Panc1 (cell line): ENCODE measurements around the gene TACO1. TPM values are rescaled to one million over a fixed set of nuclear protein-coding genes. Genes with fewer than 3 reads are reported as not detected.

Experiments used
- ATAC-seq: fragments of 200-7000 bp; cut with Tn5 transposase; 2 replicates; pipeline ENCODE4 v1.9.1; 2020; ENCODE audit warnings: mild to moderate bottlenecking, moderate library complexity
- BruUV-seq: library from RNA; stranded (reverse); fragments of 400-500 nt; replicated peaks from 2 replicates; lab custom pipeline; 2021; lab: Mats Ljungman, UMichigan
- CTCF ChIA-PET: fragments of 300-600 bp; sonication (Branson Sonifier 250); formaldehyde crosslinking; loops from one replicate; lab custom pipeline; 2022; ENCODE audit warnings: antibody characterized with exemption; lab: Charles Lee
- POLR2A ChIA-PET: fragments of 300-600 bp; sonication (Branson Sonifier 250); formaldehyde crosslinking; loops from one replicate; lab custom pipeline; 2022; ENCODE audit warnings: antibody characterized with exemption; lab: Charles Lee
- DNase-seq: peaks from one replicate; pipeline ENCODE4 v3.0.0-alpha.2; 2010; ENCODE audit warnings: low read depth, low spot score
- H3K27ac ChIP-seq: 2 replicates; pipeline ENCODE4 v1.5.1; 2011; ENCODE audit warnings: mild to moderate bottlenecking, low read length, inconsistent platforms
- H3K27me3 ChIP-seq: fragments of 200-500 bp; sonication (Bioruptor generic); 2 replicates; pipeline ENCODE4 v1.6.0; 2014; ENCODE audit warnings: low read length, inconsistent platforms; ENCODE audit not compliant: control insufficient read depth, insufficient read depth
- H3K36me3 ChIP-seq: fragments of 200-500 bp; sonication (Bioruptor generic); 2 replicates; pipeline ENCODE4 v1.5.1; 2014; ENCODE audit warnings: inconsistent platforms, mild to moderate bottlenecking, low read length, moderate library complexity; ENCODE audit not compliant: control insufficient read depth, insufficient read depth
- H3K4me1 ChIP-seq: 2 replicates; pipeline ENCODE4 v1.5.1; 2011; ENCODE audit warnings: inconsistent platforms, mild to moderate bottlenecking, low read length, moderate library complexity; ENCODE audit not compliant: control insufficient read depth, insufficient read depth
- H3K4me3 ChIP-seq, 2 experiments: 2 replicates each; pipeline ENCODE4 v1.5.1; 2011 to 2012; ENCODE audit warnings: low read depth in 2 of 2, low read length in 2 of 2, mild to moderate bottlenecking in 2 of 2, inconsistent platforms in 1 of 2, moderate library complexity in 1 of 2
- H3K9me3 ChIP-seq: fragments of 200-500 bp; sonication (Bioruptor generic); 2 replicates; pipeline ENCODE4 v1.5.1; 2014; ENCODE audit warnings: low read depth, mild to moderate bottlenecking, inconsistent platforms, low read length, moderate library complexity; ENCODE audit not compliant: control insufficient read depth, insufficient read depth
- POLR2AphosphoS5 ChIP-seq: IDR thresholded peaks from 2 replicates; pipeline ENCODE4 v1.6.1; 2012; ENCODE audit warnings: mild to moderate bottlenecking, low read depth, low read length, moderate library complexity
- SIN3A ChIP-seq: IDR thresholded peaks from 2 replicates; pipeline ENCODE4 v1.6.1; 2012; ENCODE audit warnings: low read depth, mild to moderate bottlenecking, low read length, moderate library complexity, borderline replicate concordance; ENCODE audit not compliant: insufficient read depth
- TCF7L2 ChIP-seq: IDR thresholded peaks from 2 replicates; pipeline ENCODE4 v1.6.1; 2011; ENCODE audit warnings: mild to moderate bottlenecking, low read depth, low read length, inconsistent platforms
- in situ Hi-C: cut with HindIII; loops from 2 replicates; pipeline ENCODE4 v1.10.0; 2016; ENCODE audit warnings: low sequenced_read_pairs, low pct_unique_long_range_greater_than_20kb
- intact Hi-C: fragments of 100-400 bp; cut with micrococcal nuclease; formaldehyde crosslinking; loops from one replicate; pipeline ENCODE4 v1.10.0; 2022; ENCODE audit not compliant: unreplicated experiment
- total RNA-seq: library from RNA; stranded (reverse); gene quantifications from one replicate; pipeline ENCODE4 v1.2.1, GENCODE V29; 2021; ENCODE audit not compliant: unreplicated experiment
- TF ChIP-seq, protein P1 (sequence below), 2 experiments: IDR thresholded peaks; 2 replicates each; pipeline ENCODE4 v1.6.1; 2011 to 2012; ENCODE audit warnings: low read depth in 2 of 2, control low read depth in 1 of 2, low read length in 1 of 2, mild to moderate bottlenecking in 1 of 2, moderate library complexity in 1 of 2; ENCODE audit not compliant: insufficient read depth in 1 of 2
- TF ChIP-seq, protein P2 (sequence below): fragments of 450-650 bp; IDR thresholded peaks from 2 replicates; pipeline ENCODE4 v1.5.1; 2017; ENCODE audit warnings: mild to moderate bottlenecking

TACO1 gene
- total RNA-seq, 1 experiment from 2014 or later, result 17.9 TPM

DNA sequence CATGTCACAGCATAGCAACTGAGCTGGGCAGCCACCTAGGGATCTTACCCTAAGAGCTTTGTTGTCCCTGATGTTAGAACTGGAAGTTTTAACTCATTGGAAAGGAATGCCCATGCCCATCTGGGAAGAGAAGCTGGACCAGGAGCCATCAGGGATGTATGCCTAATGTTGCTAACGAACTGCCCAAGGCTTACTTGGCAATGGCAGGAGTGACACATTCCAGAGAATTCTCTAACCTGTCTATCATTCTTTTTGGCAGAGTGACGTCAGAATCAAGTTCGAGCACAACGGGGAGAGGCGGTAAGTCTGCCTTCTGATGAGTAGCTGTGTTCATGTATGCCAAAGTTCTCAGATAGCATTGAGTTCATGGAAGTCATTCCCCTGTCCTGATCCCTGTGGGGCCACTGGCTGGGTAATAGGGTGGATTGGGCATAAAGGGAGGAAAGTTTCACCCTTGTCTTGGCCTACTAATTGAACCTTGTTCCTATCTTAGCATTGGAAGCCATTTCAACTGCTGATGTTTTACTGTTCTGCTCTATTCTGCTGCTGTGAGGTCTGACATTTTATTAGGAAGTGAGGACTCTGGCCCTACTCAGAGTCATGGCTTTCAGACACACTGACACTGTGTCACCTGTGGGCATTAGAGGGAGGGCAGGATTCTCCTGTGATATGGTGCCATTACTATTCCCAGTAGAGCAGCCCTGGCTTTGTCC, 45.2 kb downstream of the TACO1 start:
- Histone ChIP-seq H3K36me3 (no peaks in the 10 kb centered on the region), H3K4me3 (no peak overlapping the region), H3K9me3 (no peaks in the 10 kb centered on the region), H3K27ac (no peak overlapping the region), H3K4me1 (no peaks in the 10 kb centered on the region), H3K27me3 (no peaks in the 10 kb centered on the region)
- ChIA-PET CTCF (no interaction called here), POLR2A (no interaction called here)
- TF ChIP-seq POLR2AphosphoS5 (no peak), TCF7L2 (no peak), SIN3A (no peak)
- TF ChIP-seq, protein P1, sequence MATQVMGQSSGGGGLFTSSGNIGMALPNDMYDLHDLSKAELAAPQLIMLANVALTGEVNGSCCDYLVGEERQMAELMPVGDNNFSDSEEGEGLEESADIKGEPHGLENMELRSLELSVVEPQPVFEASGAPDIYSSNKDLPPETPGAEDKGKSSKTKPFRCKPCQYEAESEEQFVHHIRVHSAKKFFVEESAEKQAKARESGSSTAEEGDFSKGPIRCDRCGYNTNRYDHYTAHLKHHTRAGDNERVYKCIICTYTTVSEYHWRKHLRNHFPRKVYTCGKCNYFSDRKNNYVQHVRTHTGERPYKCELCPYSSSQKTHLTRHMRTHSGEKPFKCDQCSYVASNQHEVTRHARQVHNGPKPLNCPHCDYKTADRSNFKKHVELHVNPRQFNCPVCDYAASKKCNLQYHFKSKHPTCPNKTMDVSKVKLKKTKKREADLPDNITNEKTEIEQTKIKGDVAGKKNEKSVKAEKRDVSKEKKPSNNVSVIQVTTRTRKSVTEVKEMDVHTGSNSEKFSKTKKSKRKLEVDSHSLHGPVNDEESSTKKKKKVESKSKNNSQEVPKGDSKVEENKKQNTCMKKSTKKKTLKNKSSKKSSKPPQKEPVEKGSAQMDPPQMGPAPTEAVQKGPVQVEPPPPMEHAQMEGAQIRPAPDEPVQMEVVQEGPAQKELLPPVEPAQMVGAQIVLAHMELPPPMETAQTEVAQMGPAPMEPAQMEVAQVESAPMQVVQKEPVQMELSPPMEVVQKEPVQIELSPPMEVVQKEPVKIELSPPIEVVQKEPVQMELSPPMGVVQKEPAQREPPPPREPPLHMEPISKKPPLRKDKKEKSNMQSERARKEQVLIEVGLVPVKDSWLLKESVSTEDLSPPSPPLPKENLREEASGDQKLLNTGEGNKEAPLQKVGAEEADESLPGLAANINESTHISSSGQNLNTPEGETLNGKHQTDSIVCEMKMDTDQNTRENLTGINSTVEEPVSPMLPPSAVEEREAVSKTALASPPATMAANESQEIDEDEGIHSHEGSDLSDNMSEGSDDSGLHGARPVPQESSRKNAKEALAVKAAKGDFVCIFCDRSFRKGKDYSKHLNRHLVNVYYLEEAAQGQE (IDR thresholded peaks at IDR 0.05; ENCODE audit: insufficient read depth in 1 of 2, low read depth in 2 of 2, low read length in 1 of 2), result no peak
- TF ChIP-seq, protein P2, sequence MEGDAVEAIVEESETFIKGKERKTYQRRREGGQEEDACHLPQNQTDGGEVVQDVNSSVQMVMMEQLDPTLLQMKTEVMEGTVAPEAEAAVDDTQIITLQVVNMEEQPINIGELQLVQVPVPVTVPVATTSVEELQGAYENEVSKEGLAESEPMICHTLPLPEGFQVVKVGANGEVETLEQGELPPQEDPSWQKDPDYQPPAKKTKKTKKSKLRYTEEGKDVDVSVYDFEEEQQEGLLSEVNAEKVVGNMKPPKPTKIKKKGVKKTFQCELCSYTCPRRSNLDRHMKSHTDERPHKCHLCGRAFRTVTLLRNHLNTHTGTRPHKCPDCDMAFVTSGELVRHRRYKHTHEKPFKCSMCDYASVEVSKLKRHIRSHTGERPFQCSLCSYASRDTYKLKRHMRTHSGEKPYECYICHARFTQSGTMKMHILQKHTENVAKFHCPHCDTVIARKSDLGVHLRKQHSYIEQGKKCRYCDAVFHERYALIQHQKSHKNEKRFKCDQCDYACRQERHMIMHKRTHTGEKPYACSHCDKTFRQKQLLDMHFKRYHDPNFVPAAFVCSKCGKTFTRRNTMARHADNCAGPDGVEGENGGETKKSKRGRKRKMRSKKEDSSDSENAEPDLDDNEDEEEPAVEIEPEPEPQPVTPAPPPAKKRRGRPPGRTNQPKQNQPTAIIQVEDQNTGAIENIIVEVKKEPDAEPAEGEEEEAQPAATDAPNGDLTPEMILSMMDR, result no peak
- intact Hi-C loops, result no loop called here
- ATAC-seq (no peak), DNase-seq (no peak)
- in situ Hi-C loops, result no loop called here
- BruUV-seq, result no TSS peak

GRCh38 chr17:63646488-63646806, 45.8 kb downstream of the TACO1 start:
- H3K9me3 ChIP-seq, result no peaks in the 10 kb centered on the region
- TF ChIP-seq TCF7L2 (no peak), POLR2AphosphoS5 (no peak), SIN3A (no peak)
- TF ChIP-seq, protein P2, result no peak
- TF ChIP-seq, protein P1 (IDR thresholded peaks at IDR 0.05; ENCODE audit: insufficient read depth in 1 of 2, low read depth in 2 of 2, low read length in 1 of 2), result no peak
- intact Hi-C loops, result no loop called here
- ChIA-PET CTCF (no interaction called here), POLR2A (no interaction called here)
- H3K4me1 ChIP-seq, result no peaks in the 10 kb centered on the region
- no peaks in the 10 kb centered on the region for H3K27me3 ChIP-seq
- H3K4me3 ChIP-seq, result no peak overlapping the region
- no peak for ATAC-seq
- in situ Hi-C loops, result no loop called here
- no peak for DNase-seq
- no peaks in the 10 kb centered on the region for H3K36me3 ChIP-seq
- no peak overlapping the region for H3K27ac ChIP-seq
- BruUV-seq, result no TSS peak
